ENCODE results near the gene SP140. TPM values are rescaled to one million over a fixed set of nuclear protein-coding genes. Genes with fewer than 3 reads are reported as not detected.
A peak's percentile ranks its signal among the peaks of the same experiment; 100 is the strongest.

SP140 gene
- 1 to 10 TPM; 1.7 to 2.2 TPM for total RNA-seq

GRCh38 chr2:230225486-230225885, at the start of gene SP140:
SP140 (plus strand) TSS chr2:230225736; CDS start chr2:230225845, 109 bp downstream.
- Histone ChIP-seq H3K27ac (peak within 1 kb of the TSS; percentile 53), H3K9ac (ENCODE audit: low read depth in 2 of 2, low read length in 2 of 2) (peak within 1 kb of the TSS in 1 of 2 donors; percentile 47), H3K4me3 (no peak within 1 kb of the TSS)

GRCh38 chr2:230176996-230177395, 48.5 kb upstream of the SP140 start:
- Histone ChIP-seq H3K9me3 (no peaks in the 10 kb centered on the region), H3K27ac (no peak overlapping the region), H3K9ac (ENCODE audit: low read depth in 2 of 2, low read length in 2 of 2) (no peak overlapping the region), H3K4me1 (no peaks in the 10 kb centered on the region), H3K4me3 (no peak overlapping the region), H3K36me3 (no peaks in the 10 kb centered on the region), H3K27me3 (no peaks in the 10 kb centered on the region)
- DNase-seq: no peak
- intact Hi-C loops (cut with DNase I): no loop called here
- TF ChIP-seq CTCF (IDR thresholded peaks at IDR 0.05): no peak

More at GRCh38 chr2:230225486-230225885, at the start of gene SP140:
- DNase-seq: peak; percentile 41
- no peaks in the 10 kb centered on the region for H3K9me3 ChIP-seq
- intact Hi-C loops (cut with DNase I): no loop called here
- H3K4me1 ChIP-seq: no peaks in the 10 kb centered on the region
- H3K27me3 ChIP-seq: no peaks in the 10 kb centered on the region
- H3K36me3 ChIP-seq: no peaks in the 10 kb centered on the region
- no peak for TF ChIP-seq CTCF (IDR thresholded peaks at IDR 0.05)

- Histone ChIP-seq H3K9me3 (no peaks in the 10 kb centered on the region), H3K4me3 (no peak overlapping the region), H3K36me3 (no peaks in the 10 kb centered on the region), H3K9ac (ENCODE audit: low read depth in 2 of 2, low read length in 2 of 2) (no peak overlapping the region), H3K27me3 (no peaks in the 10 kb centered on the region), H3K4me1 (no peaks in the 10 kb centered on the region), H3K27ac (no peak overlapping the region)
- no peak for TF ChIP-seq CTCF (IDR thresholded peaks at IDR 0.05)
- DNase-seq: no peak
- intact Hi-C loops (cut with DNase I): no loop called here
Observed at GRCh38 chr2:230178546-230179485, 46.7 kb upstream of the SP140 start.

GRCh38 chr2:230179907-230180306, 45.6 kb upstream of the SP140 start:
- TF ChIP-seq CTCF (IDR thresholded peaks at IDR 0.05): no peak
- H3K9ac ChIP-seq (ENCODE audit: low read depth in 2 of 2, low read length in 2 of 2): no peak overlapping the region
- no peak overlapping the region for H3K4me3 ChIP-seq
- H3K4me1 ChIP-seq: no peaks in the 10 kb centered on the region
- H3K27ac ChIP-seq: no peak overlapping the region
- no peaks in the 10 kb centered on the region for H3K36me3 ChIP-seq
- H3K27me3 ChIP-seq: no peaks in the 10 kb centered on the region
- DNase-seq: no peak
- intact Hi-C loops (cut with DNase I): no loop called here
- no peaks in the 10 kb centered on the region for H3K9me3 ChIP-seq

GRCh38 chr2:230181195-230181594, 44.3 kb upstream of the SP140 start:
- no peak overlapping the region for H3K27ac ChIP-seq
- intact Hi-C loops (cut with DNase I): no loop called here
- no peak overlapping the region for H3K4me3 ChIP-seq
- H3K4me1 ChIP-seq: no peaks in the 10 kb centered on the region
- no peak for TF ChIP-seq CTCF (IDR thresholded peaks at IDR 0.05)
- no peaks in the 10 kb centered on the region for H3K36me3 ChIP-seq
- H3K27me3 ChIP-seq: no peaks in the 10 kb centered on the region
- no peaks in the 10 kb centered on the region for H3K9me3 ChIP-seq
- DNase-seq: no peak
- no peak overlapping the region for H3K9ac ChIP-seq (ENCODE audit: low read depth in 2 of 2, low read length in 2 of 2)

Measured in colonic mucosa (tissue), 4 donors.